B cell (primary cell): ENCODE data around the gene SLC30A9.

Source experiments
- EZH2 ChIP-seq: IDR thresholded peaks from 2 replicates; pipeline ENCODE4 v1.6.1; 2012; ENCODE audit warnings: borderline replicate concordance, low read depth, mild to moderate bottlenecking, moderate library complexity, low read length; ENCODE audit not compliant: insufficient read depth, poor library complexity, severe bottlenecking
- TF ChIP-seq, protein P1 (sequence below): fragments of 200-600 bp; IDR thresholded peaks from one replicate; pipeline ENCODE4 v1.8.0; 2022; ENCODE audit warnings: antibody characterized with exemption, mild to moderate bottlenecking

DNA sequence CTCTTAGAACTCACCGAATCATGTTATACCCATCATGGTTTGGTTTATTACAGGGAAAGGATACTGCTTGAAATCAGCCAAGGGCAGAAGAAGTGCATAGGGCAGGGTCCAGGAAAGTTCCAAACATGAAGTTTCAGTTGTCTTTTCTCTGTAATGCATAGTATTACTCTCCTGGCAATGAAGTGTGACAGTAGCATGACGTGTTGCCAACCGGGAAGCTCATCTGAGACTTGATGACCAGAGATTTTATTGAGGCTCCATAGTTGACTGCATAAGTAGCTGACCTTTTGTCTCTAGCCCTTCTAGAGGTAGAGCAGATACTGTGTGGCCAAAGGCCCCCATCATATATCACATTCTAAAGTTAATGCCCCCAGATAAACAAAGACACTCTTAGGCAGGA lies 90.0 kb downstream of the SLC30A9 start:
- TF ChIP-seq, protein P1, sequence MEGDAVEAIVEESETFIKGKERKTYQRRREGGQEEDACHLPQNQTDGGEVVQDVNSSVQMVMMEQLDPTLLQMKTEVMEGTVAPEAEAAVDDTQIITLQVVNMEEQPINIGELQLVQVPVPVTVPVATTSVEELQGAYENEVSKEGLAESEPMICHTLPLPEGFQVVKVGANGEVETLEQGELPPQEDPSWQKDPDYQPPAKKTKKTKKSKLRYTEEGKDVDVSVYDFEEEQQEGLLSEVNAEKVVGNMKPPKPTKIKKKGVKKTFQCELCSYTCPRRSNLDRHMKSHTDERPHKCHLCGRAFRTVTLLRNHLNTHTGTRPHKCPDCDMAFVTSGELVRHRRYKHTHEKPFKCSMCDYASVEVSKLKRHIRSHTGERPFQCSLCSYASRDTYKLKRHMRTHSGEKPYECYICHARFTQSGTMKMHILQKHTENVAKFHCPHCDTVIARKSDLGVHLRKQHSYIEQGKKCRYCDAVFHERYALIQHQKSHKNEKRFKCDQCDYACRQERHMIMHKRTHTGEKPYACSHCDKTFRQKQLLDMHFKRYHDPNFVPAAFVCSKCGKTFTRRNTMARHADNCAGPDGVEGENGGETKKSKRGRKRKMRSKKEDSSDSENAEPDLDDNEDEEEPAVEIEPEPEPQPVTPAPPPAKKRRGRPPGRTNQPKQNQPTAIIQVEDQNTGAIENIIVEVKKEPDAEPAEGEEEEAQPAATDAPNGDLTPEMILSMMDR, result no peak
- no peak for TF ChIP-seq EZH2
